ENCODE results near the gene LRRK2. TPM values are rescaled to one million over a fixed set of nuclear protein-coding genes. Genes with fewer than 3 reads are reported as not detected.
A peak's percentile ranks its signal among the peaks of the same experiment; 100 is the strongest.

Gene LRRK2
- total and polyA plus RNA-seq, 2 donors from 2014 or later: 8.6 to 110 TPM

DNA sequence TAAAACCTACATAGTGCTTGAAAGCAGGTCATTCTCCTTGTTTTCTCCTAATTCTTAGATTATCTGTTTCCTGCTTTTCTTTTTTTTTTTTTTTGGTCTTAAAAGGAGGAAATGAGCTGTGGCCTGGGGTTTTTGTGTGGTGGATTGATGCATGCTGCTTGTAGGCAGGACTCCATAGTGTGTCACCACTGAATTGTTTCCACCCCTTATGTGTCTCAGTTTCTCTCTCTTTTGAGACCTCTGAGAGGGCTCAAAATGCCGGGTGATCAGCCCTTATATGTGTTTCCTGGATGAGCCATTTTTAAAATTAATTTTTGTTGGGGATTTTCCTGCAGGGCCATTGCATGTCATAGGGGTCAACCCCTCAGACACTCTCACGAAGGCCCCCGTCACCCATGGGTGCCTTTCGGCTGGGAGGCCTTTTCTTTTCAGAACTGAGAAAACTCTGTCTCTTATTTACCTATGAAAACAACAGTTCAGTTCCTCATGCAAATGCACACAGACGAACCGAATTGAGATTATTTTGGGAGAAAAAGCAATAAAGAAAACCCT lies 32.0 kb upstream of the LRRK2 start:
- TF ChIP-seq, protein P1, sequence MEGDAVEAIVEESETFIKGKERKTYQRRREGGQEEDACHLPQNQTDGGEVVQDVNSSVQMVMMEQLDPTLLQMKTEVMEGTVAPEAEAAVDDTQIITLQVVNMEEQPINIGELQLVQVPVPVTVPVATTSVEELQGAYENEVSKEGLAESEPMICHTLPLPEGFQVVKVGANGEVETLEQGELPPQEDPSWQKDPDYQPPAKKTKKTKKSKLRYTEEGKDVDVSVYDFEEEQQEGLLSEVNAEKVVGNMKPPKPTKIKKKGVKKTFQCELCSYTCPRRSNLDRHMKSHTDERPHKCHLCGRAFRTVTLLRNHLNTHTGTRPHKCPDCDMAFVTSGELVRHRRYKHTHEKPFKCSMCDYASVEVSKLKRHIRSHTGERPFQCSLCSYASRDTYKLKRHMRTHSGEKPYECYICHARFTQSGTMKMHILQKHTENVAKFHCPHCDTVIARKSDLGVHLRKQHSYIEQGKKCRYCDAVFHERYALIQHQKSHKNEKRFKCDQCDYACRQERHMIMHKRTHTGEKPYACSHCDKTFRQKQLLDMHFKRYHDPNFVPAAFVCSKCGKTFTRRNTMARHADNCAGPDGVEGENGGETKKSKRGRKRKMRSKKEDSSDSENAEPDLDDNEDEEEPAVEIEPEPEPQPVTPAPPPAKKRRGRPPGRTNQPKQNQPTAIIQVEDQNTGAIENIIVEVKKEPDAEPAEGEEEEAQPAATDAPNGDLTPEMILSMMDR (IDR thresholded peaks at IDR 0.05; ENCODE audit: borderline replicate concordance, extremely low read depth, insufficient read depth): no peak
- H3K27me3 ChIP-seq (ENCODE audit: control insufficient read depth, insufficient read depth, low read length): no peaks in the 10 kb centered on the region
- H3K9ac ChIP-seq (ENCODE audit: low read length in 3 of 3): no peak overlapping the region
- H3K4me1 ChIP-seq (ENCODE audit: control insufficient read depth in 2 of 3, insufficient read depth in 2 of 3, low read depth in 1 of 3, low read length in 3 of 3): no peaks in the 10 kb centered on the region
- H3K36me3 ChIP-seq (ENCODE audit: control insufficient read depth in 2 of 3, insufficient read depth in 3 of 3, low read length in 3 of 3): no peaks in the 10 kb centered on the region
- FAIRE-seq (no peak), DNase-seq (no peak)
- H3K4me3 ChIP-seq (ENCODE audit: low read length in 3 of 3): no peak overlapping the region
- H3K9me3 ChIP-seq (ENCODE audit: control insufficient read depth in 2 of 3, insufficient read depth in 1 of 3, low read length in 3 of 3): peaks cover 0 to 6% (median 0%) of the 10 kb centered on the region in 3 donors
- intact Hi-C loops (cut with DNase I): no loop called here
- H3K27ac ChIP-seq (ENCODE audit: low read depth in 2 of 2, low read length in 2 of 2): no peak overlapping the region

DNA sequence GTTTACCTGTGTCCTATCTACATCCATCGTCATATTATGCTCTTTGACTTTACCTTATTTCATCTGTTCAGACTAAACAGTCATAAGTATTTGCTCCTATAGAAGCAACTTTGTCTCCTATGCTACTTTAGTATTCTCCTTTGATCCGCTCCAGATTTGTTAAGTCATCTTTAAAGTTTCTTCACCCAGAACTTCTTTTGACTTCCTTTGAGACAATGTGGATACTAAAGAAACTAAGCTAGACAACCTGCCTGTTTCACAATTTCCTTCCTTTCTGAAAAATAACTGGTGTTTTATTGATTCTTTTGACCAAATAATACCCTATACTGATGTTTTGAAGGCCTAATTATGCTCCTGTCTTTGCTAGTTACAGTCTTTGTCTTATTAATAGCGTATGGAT lies 30.0 kb upstream of the LRRK2 start:
- H3K9ac ChIP-seq (ENCODE audit: low read length in 3 of 3): no peak overlapping the region
- H3K27me3 ChIP-seq (ENCODE audit: control insufficient read depth, insufficient read depth, low read length): no peaks in the 10 kb centered on the region
- intact Hi-C loops (cut with DNase I): no loop called here
- TF ChIP-seq, protein P1 (IDR thresholded peaks at IDR 0.05; ENCODE audit: borderline replicate concordance, extremely low read depth, insufficient read depth): no peak
- no peak overlapping the region for H3K4me3 ChIP-seq (ENCODE audit: low read length in 3 of 3)
- no peaks in the 10 kb centered on the region for H3K36me3 ChIP-seq (ENCODE audit: control insufficient read depth in 2 of 3, insufficient read depth in 3 of 3, low read length in 3 of 3)
- no peak overlapping the region for H3K27ac ChIP-seq (ENCODE audit: low read depth in 2 of 2, low read length in 2 of 2)
- DNase-seq: no peak
- FAIRE-seq: no peak
- peaks cover 0 to under 1% (median 0%) of the 10 kb centered on the region in 3 donors for H3K9me3 ChIP-seq (ENCODE audit: control insufficient read depth in 2 of 3, insufficient read depth in 1 of 3, low read length in 3 of 3)
- no peaks in the 10 kb centered on the region for H3K4me1 ChIP-seq (ENCODE audit: control insufficient read depth in 2 of 3, insufficient read depth in 2 of 3, low read depth in 1 of 3, low read length in 3 of 3)

DNA sequence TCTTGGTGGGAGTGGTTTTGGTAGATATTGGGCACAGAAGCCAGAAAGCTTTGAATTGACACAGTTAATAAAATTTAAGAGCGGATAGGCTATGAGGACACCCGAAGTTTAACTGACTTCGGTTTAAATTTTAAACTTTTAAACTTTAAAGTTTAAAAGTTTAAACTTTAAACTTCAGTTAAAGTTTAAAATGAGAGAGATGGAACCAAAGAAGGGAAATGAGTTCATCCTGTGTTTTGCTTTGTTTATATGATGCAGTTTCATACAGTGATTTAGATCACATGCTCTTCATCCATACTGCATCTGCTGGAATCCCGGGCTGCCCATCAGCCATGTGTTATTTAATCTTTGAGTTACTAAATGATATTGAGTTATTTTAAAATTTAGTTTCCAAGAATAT lies 27.2 kb upstream of the LRRK2 start:
- Histone ChIP-seq H3K4me1 (ENCODE audit: control insufficient read depth in 2 of 3, insufficient read depth in 2 of 3, low read depth in 1 of 3, low read length in 3 of 3) (no peaks in the 10 kb centered on the region), H3K4me3 (ENCODE audit: low read length in 3 of 3) (no peak overlapping the region), H3K27ac (ENCODE audit: low read depth in 2 of 2, low read length in 2 of 2) (peak overlapping the region in 1 of 2 donors; percentile 27), H3K9me3 (ENCODE audit: control insufficient read depth in 2 of 3, insufficient read depth in 1 of 3, low read length in 3 of 3) (no peaks in the 10 kb centered on the region), H3K9ac (ENCODE audit: low read length in 3 of 3) (no peak overlapping the region), H3K27me3 (ENCODE audit: control insufficient read depth, insufficient read depth, low read length) (no peaks in the 10 kb centered on the region), H3K36me3 (ENCODE audit: control insufficient read depth in 2 of 3, insufficient read depth in 3 of 3, low read length in 3 of 3) (no peaks in the 10 kb centered on the region)
- intact Hi-C loops (cut with DNase I): no loop called here
- FAIRE-seq (peak; percentile 84), DNase-seq (peak in 1 of 5 donors; percentile 15)
- TF ChIP-seq, protein P1 (IDR thresholded peaks at IDR 0.05; ENCODE audit: borderline replicate concordance, extremely low read depth, insufficient read depth): no peak

DNA sequence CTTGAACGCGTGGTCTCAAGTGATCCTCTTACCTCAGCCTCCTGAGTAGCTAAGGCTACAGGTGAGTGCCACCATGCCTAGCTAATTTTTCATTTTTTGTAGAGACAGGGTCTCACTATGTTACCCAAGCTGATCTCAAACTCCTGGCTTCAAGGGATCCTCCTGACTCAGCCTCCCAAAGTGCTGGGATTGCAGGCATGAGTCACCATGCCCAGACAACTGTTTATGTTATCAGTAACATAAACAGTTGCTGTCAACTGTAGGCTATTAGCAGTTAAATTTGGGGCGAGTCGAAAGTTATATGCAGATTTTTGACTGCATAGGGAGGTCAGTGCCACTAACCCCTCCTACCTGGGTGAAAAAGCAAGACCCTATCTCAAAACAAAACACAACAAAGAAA lies 26.2 kb upstream of the LRRK2 start:
- DNase-seq (no peak), FAIRE-seq (no peak)
- Histone ChIP-seq H3K9me3 (ENCODE audit: control insufficient read depth in 2 of 3, insufficient read depth in 1 of 3, low read length in 3 of 3) (no peaks in the 10 kb centered on the region), H3K27me3 (ENCODE audit: control insufficient read depth, insufficient read depth, low read length) (no peaks in the 10 kb centered on the region), H3K4me1 (ENCODE audit: control insufficient read depth in 2 of 3, insufficient read depth in 2 of 3, low read depth in 1 of 3, low read length in 3 of 3) (no peaks in the 10 kb centered on the region), H3K36me3 (ENCODE audit: control insufficient read depth in 2 of 3, insufficient read depth in 3 of 3, low read length in 3 of 3) (no peaks in the 10 kb centered on the region), H3K4me3 (ENCODE audit: low read length in 3 of 3) (no peak overlapping the region), H3K27ac (ENCODE audit: low read depth in 2 of 2, low read length in 2 of 2) (no peak overlapping the region), H3K9ac (ENCODE audit: low read length in 3 of 3) (no peak overlapping the region)
- TF ChIP-seq, protein P1 (IDR thresholded peaks at IDR 0.05; ENCODE audit: borderline replicate concordance, extremely low read depth, insufficient read depth): no peak
- intact Hi-C loops (cut with DNase I): no loop called here
